ENCODE measurements around the gene DLG5.

DNA sequence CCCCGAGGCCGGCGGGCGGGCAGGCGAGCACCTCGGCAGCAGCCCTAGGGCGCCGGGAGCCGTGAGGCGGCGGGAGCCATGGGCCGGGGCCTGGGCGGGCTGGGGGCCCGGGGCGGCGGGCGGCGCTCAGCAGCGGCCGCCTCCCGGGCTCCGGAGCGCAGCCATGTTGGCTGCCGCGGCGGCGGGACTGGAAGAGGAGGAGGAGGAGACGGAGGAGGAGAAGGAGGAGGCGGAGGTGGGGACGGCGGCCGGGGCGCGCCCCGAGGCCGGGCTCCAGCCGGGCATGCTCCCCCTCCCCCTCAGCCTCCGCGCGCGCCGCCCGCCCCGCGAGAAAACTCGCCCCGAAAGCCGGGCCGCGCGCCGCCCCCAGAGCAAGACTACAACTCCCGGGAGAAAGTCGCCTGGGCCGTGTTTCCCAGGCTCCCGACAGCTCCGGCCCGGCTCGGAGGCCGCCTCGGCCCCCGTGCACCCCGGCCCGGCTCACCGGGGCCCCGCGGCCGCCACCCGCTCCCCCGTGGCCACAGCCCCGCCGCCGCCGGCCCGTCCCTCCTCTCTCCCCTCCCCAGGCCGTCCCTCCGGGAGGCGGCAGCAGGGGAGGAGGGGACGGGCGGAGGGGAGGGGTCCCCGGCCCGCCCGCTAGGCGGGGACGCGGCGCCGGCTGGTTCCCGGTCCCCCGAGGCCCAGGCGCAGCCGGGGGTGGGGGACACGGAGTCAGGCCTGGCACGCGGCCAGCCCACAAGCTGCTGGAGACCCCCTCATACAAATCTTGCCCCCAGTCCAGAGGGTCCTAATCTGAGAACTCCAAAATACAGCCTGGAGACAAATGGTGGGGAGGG, at the start of gene DLG5:
- TF ChIP-seq, protein P1, sequence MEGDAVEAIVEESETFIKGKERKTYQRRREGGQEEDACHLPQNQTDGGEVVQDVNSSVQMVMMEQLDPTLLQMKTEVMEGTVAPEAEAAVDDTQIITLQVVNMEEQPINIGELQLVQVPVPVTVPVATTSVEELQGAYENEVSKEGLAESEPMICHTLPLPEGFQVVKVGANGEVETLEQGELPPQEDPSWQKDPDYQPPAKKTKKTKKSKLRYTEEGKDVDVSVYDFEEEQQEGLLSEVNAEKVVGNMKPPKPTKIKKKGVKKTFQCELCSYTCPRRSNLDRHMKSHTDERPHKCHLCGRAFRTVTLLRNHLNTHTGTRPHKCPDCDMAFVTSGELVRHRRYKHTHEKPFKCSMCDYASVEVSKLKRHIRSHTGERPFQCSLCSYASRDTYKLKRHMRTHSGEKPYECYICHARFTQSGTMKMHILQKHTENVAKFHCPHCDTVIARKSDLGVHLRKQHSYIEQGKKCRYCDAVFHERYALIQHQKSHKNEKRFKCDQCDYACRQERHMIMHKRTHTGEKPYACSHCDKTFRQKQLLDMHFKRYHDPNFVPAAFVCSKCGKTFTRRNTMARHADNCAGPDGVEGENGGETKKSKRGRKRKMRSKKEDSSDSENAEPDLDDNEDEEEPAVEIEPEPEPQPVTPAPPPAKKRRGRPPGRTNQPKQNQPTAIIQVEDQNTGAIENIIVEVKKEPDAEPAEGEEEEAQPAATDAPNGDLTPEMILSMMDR (conservative IDR thresholded peaks at IDR 0.05; ENCODE audit: low read length): no peak
- TF ChIP-seq EZH2phosphoT487 (IDR thresholded peaks at IDR 0.05; ENCODE audit: borderline replicate concordance): no peak

Data from Loucy (cell line).